GM23248 (cell line): ENCODE results near the gene RNF31.

Experiments
- EZH2 ChIP-seq: fragments of 200-600 bp; sonication (generic); IDR thresholded peaks from 2 replicates; pipeline ENCODE4 v1.6.1; 2018; ENCODE audit warnings: antibody characterized with exemption, mild to moderate bottlenecking; ENCODE audit not compliant: insufficient read depth, poor library complexity, severe bottlenecking
- EZH2phosphoT487 ChIP-seq: fragments of 200-600 bp; sonication (generic); IDR thresholded peaks from 2 replicates; pipeline ENCODE4 v1.6.1; 2018; ENCODE audit warnings: antibody characterized with exemption, moderate library complexity, mild to moderate bottlenecking, low read depth; ENCODE audit not compliant: insufficient read depth

- TF ChIP-seq EZH2phosphoT487 = no peak
- TF ChIP-seq EZH2 = no peak
These were observed 6.0 kb upstream of the RNF31 start, which contains the start of gene EMC9 for GRCh38 chr14:24141097-24141880.
